ENCODE measurements around the gene SHLD2.
"Not testable (repeated sequence)": the region's sequence is repeated elsewhere in the genome, so short reads cannot be mapped to it uniquely, and the experiment has no call there.

The SHLD2 gene

GRCh38 chr10:87105446-87106124, 10.6 kb downstream of the SHLD2 start:
- TF ChIP-seq, protein P1, sequence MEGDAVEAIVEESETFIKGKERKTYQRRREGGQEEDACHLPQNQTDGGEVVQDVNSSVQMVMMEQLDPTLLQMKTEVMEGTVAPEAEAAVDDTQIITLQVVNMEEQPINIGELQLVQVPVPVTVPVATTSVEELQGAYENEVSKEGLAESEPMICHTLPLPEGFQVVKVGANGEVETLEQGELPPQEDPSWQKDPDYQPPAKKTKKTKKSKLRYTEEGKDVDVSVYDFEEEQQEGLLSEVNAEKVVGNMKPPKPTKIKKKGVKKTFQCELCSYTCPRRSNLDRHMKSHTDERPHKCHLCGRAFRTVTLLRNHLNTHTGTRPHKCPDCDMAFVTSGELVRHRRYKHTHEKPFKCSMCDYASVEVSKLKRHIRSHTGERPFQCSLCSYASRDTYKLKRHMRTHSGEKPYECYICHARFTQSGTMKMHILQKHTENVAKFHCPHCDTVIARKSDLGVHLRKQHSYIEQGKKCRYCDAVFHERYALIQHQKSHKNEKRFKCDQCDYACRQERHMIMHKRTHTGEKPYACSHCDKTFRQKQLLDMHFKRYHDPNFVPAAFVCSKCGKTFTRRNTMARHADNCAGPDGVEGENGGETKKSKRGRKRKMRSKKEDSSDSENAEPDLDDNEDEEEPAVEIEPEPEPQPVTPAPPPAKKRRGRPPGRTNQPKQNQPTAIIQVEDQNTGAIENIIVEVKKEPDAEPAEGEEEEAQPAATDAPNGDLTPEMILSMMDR (IDR thresholded peaks at IDR 0.05; ENCODE audit: low read depth, low read length, missing control alignments): no peak
- H3K4me3 ChIP-seq (replicated peaks; ENCODE audit: low read depth, low read length): no peak overlapping the region
- no peak for DNase-seq (ENCODE audit: extremely low read depth, low read depth)

DNA sequence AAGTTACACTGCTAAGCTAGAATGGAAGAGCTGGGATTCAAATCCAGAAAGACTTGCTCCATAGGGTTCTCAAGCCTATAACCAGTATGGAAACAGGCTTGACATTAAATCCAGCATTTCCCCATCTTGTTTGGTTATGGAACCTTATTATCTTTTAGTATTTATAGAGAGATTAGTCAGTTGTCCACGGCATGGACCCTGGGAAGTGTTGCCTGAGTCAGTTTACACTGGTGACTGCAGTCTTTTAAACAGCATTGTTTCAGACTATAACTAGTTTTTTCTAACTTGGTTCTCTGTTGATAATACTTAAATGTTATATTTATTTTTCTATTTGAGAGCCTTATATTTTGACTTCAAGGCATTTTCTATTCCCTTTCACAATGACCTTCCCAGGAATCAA, 23.1 kb downstream of the SHLD2 start:
- not testable (repeated sequence) for H3K4me3 ChIP-seq (replicated peaks; ENCODE audit: low read depth, low read length); DNase-seq (ENCODE audit: extremely low read depth, low read depth)

DNA sequence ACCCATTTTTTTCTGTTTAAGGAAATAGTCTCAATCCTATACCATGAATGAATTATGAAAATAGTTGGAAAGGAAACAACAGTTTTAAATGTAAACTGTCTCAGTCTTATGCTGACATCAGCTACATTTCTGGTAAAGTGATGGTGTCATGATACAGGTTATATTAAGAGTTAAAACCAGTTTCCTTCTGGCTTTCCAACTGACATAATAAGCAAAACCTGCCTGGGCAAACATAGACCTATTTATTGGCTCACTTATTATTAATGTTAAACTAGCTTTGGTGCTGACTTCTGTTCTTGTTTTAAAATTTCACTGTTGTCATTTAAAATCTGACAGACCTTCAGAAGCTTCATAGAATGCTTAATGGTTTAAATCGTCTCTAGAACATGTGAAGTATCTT, 24.0 kb downstream of the SHLD2 start:
- not testable (repeated sequence) for H3K4me3 ChIP-seq (replicated peaks; ENCODE audit: low read depth, low read length); DNase-seq (ENCODE audit: extremely low read depth, low read depth)

DNA sequence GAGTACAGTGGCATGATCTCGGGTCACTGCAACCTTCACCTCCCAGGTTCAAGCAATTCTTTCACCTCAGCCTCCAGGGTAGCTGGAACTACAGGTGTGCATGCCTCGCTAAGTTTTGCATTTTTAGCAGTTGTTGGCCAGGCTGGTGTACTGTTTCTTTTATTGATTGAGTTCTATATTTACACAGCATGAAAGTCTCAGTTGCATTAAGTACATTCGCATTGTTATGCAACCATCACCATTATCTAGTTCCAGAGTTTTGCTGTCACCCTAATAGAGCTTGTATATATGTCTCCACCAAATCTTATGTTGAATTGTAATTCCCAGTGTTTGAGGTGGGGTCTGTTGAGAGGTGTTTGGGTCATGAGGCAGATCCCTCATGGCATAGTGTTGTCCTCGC, 28.3 kb downstream of the SHLD2 start:
- not testable (repeated sequence) for DNase-seq (ENCODE audit: extremely low read depth, low read depth); H3K4me3 ChIP-seq (replicated peaks; ENCODE audit: low read depth, low read length)

- not testable (repeated sequence) for H3K4me3 ChIP-seq (replicated peaks; ENCODE audit: low read depth, low read length); DNase-seq (ENCODE audit: extremely low read depth, low read depth)
Measured at GRCh38 chr10:87127048-87127447, 32.0 kb downstream of the SHLD2 start.

DNA sequence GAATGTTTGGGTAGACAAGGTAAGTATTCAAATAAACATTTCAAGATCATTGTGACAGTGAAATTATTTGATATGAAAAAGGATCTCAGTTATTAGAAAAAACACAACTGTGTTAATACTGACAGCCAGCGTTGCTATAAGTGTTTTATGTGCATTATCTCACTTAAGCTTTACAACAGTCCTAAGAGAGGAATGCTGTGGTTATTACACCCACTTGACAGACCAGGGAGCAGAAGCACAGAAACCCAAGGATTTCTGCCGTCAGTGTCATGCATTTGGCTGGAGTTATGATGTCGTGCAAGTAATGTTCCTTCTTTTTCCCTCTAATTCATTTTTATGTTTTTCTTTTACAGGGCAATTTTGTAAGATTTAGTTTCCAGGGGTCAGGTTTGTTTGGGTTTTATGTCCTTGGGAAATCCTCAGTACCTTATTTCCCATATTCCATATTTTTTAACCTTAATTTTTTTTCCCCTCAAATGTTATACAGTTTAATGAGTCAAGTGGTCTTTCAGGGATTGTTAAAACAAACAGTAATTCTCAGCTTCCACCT, 32.7 kb downstream of the SHLD2 start:
- H3K4me3 ChIP-seq (replicated peaks; ENCODE audit: low read depth, low read length); DNase-seq (ENCODE audit: extremely low read depth, low read depth): not testable (repeated sequence)

- not testable (repeated sequence) for DNase-seq (ENCODE audit: extremely low read depth, low read depth); H3K4me3 ChIP-seq (replicated peaks; ENCODE audit: low read depth, low read length)
Measured at GRCh38 chr10:87132176-87132575, 37.2 kb downstream of the SHLD2 start.

DNA sequence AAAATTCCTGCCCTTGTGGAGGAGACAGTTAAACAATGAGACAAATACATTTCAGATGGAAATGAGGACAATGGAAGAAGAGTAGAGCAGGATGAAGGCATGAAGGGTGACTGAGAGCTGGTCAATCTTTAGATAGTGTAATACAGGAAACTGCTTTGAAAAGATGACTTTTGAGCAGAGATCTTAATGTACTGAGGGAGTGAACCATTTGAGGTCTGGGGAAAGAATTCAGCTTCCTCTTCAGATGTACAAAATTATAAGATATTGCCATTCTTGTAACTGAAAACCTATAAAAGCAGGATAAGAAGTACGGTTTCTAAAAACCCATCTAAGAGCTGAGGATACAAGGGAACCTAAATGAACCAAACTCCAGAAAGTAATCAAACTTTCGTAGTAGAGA, 38.9 kb downstream of the SHLD2 start:
- DNase-seq (ENCODE audit: extremely low read depth, low read depth); H3K4me3 ChIP-seq (replicated peaks; ENCODE audit: low read depth, low read length): not testable (repeated sequence)

- H3K4me3 ChIP-seq (replicated peaks; ENCODE audit: low read depth, low read length); DNase-seq (ENCODE audit: extremely low read depth, low read depth): not testable (repeated sequence)
Measured at GRCh38 chr10:87134440-87134839, 39.4 kb downstream of the SHLD2 start.

DNA sequence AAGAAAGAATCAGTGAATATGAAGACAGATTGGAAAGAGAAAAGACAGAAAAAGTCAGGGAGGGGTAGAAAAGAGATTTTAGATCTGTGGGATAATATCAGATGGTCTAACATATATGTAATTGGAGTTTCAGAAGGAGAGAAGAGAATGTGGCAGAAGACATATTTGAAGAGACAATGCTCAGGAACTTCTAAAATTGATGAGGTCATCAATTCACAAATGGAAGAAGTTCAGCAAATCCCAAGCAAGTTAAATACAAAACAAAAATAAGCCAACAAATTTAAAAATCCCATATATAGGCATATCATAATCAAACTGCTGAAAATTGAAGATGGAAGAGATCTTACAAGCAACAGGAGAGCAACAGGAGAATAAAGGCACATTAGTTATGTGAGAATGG, 42.5 kb downstream of the SHLD2 start:
- H3K4me3 ChIP-seq (replicated peaks; ENCODE audit: low read depth, low read length); DNase-seq (ENCODE audit: extremely low read depth, low read depth): not testable (repeated sequence)

DNA sequence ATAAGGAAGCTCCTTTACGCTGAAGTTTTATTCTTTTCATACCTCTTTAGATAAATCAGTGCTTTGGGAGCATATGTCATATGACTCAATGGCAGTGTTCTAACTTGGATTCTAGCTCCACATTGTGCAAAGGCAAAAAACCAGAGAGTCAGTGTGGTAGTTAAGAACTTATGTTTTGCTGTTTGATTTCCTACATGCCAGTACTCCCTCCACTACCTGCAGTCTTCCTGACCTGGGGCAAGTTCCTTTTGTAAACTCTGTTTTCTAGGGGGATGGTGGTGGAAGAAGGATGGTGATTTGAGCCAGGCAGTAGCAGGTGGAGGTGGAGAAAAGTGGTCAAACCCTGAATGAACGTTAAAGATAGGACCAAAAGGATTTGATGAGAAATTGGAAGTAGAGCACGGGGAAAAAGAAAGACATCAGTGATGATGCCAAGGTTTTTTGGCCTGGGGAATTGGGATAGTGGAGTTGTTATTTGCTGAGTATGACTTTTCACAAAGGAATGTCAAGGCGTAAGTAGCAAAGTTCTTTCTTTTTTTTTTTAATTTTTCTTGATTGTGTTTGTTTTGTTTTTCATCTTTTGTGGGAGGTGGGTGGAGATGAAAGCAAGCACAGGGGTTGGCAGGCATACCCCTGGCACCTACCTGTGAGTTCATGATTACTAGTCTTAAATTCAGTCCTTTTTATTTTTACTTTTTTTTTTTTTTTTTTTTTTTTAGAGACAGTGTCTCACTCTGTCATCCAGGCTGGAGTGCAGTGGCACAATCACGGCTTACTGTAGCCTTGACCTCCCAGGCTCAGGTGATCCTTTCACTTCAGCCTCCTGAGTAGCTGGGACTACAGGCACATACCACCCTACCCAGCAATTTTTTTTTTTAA, 47.5 kb downstream of the SHLD2 start:
- DNase-seq (ENCODE audit: extremely low read depth, low read depth); H3K4me3 ChIP-seq (replicated peaks; ENCODE audit: low read depth, low read length): not testable (repeated sequence)

DNA sequence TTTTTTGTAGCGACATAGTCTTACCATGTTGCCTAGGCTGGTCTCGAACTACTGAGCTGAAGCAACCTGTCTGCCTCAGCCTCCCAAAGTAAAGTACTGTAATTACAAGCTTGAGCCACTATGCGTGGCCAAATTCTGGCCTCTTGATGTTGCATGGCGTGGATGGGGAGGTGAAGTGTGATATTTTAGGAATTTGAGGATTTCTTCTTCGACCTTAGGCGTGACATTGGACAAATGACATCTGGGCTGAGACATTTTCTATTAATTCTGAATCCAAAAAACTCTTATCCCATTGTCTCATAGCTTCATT, 48.1 kb downstream of the SHLD2 start:
- DNase-seq (ENCODE audit: extremely low read depth, low read depth); H3K4me3 ChIP-seq (replicated peaks; ENCODE audit: low read depth, low read length): not testable (repeated sequence)

DNA sequence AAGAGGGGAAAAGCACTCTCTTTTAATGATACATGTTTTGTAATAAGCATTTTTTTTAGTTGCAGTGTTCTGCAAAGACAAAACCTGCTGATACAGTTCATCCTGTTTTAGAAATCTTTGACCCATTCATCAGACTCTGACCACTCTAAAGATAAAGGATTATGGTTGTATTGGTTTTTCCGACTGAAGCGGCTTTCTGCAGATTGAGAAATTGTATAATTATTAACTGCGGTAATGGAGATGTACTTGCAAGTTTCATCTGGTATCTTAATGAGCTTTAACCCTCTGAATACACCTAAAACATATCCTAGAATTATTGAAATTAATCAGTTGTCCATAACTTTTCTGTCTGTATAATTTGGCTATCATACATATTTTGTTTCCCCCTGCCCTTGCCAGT, 50.6 kb downstream of the SHLD2 start:
- H3K4me3 ChIP-seq (replicated peaks; ENCODE audit: low read depth, low read length); DNase-seq (ENCODE audit: extremely low read depth, low read depth): not testable (repeated sequence)
